Body of pancreas (tissue), 4 donors: ENCODE results near the gene TFPI. TPM values are rescaled to one million over a fixed set of nuclear protein-coding genes. Genes with fewer than 3 reads are reported as not detected.
"Not testable (repeated sequence)": the region's sequence is repeated elsewhere in the genome, so short reads cannot be mapped to it uniquely, and the experiment has no call there.

Experiments used
- ATAC-seq: fragments of 150-250 bp; one replicate; pipeline ENCODE4 v1.9.1; 2016
- DNase-seq, 4 donors: peaks; one replicate each; pipeline ENCODE4 v3.0.0-alpha.2; 2019
- H3K27ac ChIP-seq, 4 donors: fragments of 200-600 bp; sonication (generic); 1 replicate in 3 of 4; 2 replicates in 1 of 4; pipeline versions ENCODE4 v1.5.1 to v1.6.1; 2016 to 2019; ENCODE audit warnings: mild to moderate bottlenecking in 1 of 4, mixed read lengths in 1 of 4, moderate library complexity in 1 of 4
- H3K27me3 ChIP-seq, 2 donors: fragments of 200-600 bp; sonication (generic); one replicate each; pipeline ENCODE4 v1.6.0; 2016; ENCODE audit warnings: mild to moderate bottlenecking in 1 of 2
- H3K36me3 ChIP-seq, 2 donors: fragments of 200-600 bp; sonication (generic); replicated peaks in 1 of 2; 2 replicates each; pipeline ENCODE4 v1.5.1; 2016; ENCODE audit warnings: low read depth in 2 of 2; ENCODE audit not compliant: insufficient read depth in 1 of 2
- H3K4me1 ChIP-seq: fragments of 200-600 bp; sonication (generic); one replicate; pipeline ENCODE4 v1.6.0; 2016
- H3K4me3 ChIP-seq, 2 donors: fragments of 200-600 bp; sonication (generic); 1 replicate in 1 of 2; 2 replicates in 1 of 2; pipeline ENCODE4 v1.5.1; 2016 to 2019
- H3K9me3 ChIP-seq, 3 donors: fragments of 200-600 bp; sonication (generic); 1 replicate in 2 of 3; 2 replicates in 1 of 3; pipeline ENCODE4 v1.5.1; 2016
- CTCF ChIP-seq, 7 experiments: fragments of 450-650 bp in 4 of 7; fragments of 200-600 bp in 3 of 7; sonication (generic) in 3 of 7; IDR thresholded peaks; one replicate each; pipeline ENCODE4 v1.5.1; 2016 to 2019; ENCODE audit warnings: antibody characterized with exemption in 7 of 7
- POLR2A ChIP-seq, 3 donors: fragments of 450-650 bp; IDR thresholded peaks; one replicate each; pipeline ENCODE4 v1.6.1; 2016; ENCODE audit warnings: antibody characterized with exemption in 3 of 3, mild to moderate bottlenecking in 2 of 3
- WGBS, 2 donors: methylation state at CpG; one replicate each; pipeline ENCODE4 v1.1.5; 2017; 5-methylcytosine and 5-hydroxymethylcytosine counted together
- intact Hi-C: fragments of 100-400 bp; cut with DNase I; formaldehyde crosslinking; loops from one replicate; pipeline ENCODE4 v1.15.1; 2023
- total RNA-seq, 2 donors: library from RNA; depleted of rRNA; stranded (reverse); fragments of >200 nt; gene quantifications; one replicate each; pipeline ENCODE4 v1.1.0, GENCODE V29; 2016

The TFPI gene
- total RNA-seq, 2 donors from 2014 or later: 21.1 to 54.2 TPM

DNA sequence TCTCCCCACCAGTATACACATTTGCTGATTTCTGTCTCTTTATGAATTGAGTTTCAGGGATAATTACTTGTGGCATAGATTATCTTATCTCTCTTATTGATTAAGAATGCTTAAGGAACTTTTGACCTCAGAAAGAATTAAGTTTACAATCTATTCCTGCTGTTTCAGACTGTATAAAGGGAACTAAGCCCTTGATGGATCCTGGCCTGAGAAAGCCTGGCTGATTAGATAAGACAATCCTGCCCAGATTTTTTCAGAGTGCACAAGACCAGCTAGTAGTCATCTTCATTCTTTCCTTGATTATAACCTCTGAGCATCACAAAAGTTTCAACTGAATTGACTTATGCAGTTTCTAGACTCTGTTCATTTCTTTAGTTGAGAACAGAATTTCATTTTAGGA lies 22.7 kb upstream of the TFPI start:
- no peak for ATAC-seq
- Histone ChIP-seq H3K27me3 (no peaks in the 10 kb centered on the region), H3K4me3 (no peak overlapping the region), H3K9me3 (no peaks in the 10 kb centered on the region), H3K27ac (no peak overlapping the region), H3K36me3 (no peaks in the 10 kb centered on the region), H3K4me1 (peaks cover 10% of the 10 kb centered on the region)
- no peak for DNase-seq
- intact Hi-C loops: loop anchor here (5.0 kb wide), 1 partner anchor 80 kb away; no protein-coding TSS in a partner anchor
- TF ChIP-seq POLR2A (IDR thresholded peaks at IDR 0.05) (no peak), CTCF (IDR thresholded peaks at IDR 0.05) (no peak)

- Histone ChIP-seq H3K27me3 (no peaks in the 10 kb centered on the region), H3K4me3 (no peak overlapping the region), H3K36me3 (no peaks in the 10 kb centered on the region), H3K4me1 (no peaks in the 10 kb centered on the region), H3K9me3 (no peaks in the 10 kb centered on the region), H3K27ac (no peak overlapping the region)
- ATAC-seq (no peak), DNase-seq (no peak)
- 2 to 13% methylated on average over 1 of the region's 1 CpG for WGBS, 2 donors
- intact Hi-C loops: loop anchor here (5.0 kb wide), 1 partner anchor 78 kb away; no protein-coding TSS in a partner anchor
- TF ChIP-seq CTCF (IDR thresholded peaks at IDR 0.05) (no peak), POLR2A (IDR thresholded peaks at IDR 0.05) (no peak)
Measured at GRCh38 chr2:187575751-187576067, 21.5 kb upstream of the TFPI start.

- Histone ChIP-seq H3K4me1 (no peaks in the 10 kb centered on the region), H3K9me3 (no peaks in the 10 kb centered on the region), H3K27ac (no peak overlapping the region), H3K36me3 (no peaks in the 10 kb centered on the region), H3K4me3 (no peak overlapping the region), H3K27me3 (no peaks in the 10 kb centered on the region)
- DNase-seq (no peak), ATAC-seq (no peak)
- TF ChIP-seq CTCF (IDR thresholded peaks at IDR 0.05) (no peak), POLR2A (IDR thresholded peaks at IDR 0.05) (no peak)
- intact Hi-C loops: loop anchor here (5.0 kb wide), 1 partner anchor 78 kb away; no protein-coding TSS in a partner anchor
- 36 to 39% methylated on average over 3 of the region's 3 CpGs for WGBS, 2 donors
Measured at GRCh38 chr2:187574969-187575750, 20.9 kb upstream of the TFPI start.

GRCh38 chr2:187573722-187574121 lies 19.5 kb upstream of the TFPI start:
- intact Hi-C loops: no loop called here
- 88 to 92% methylated on average over 2 of the region's 2 CpGs for WGBS, 2 donors
- Histone ChIP-seq H3K27ac (no peak overlapping the region), H3K36me3 (no peaks in the 10 kb centered on the region), H3K4me1 (no peaks in the 10 kb centered on the region), H3K9me3 (no peaks in the 10 kb centered on the region), H3K4me3 (no peak overlapping the region), H3K27me3 (no peaks in the 10 kb centered on the region)
- TF ChIP-seq CTCF (IDR thresholded peaks at IDR 0.05): no peak
- no peak for TF ChIP-seq POLR2A (IDR thresholded peaks at IDR 0.05)
- no peak for ATAC-seq
- no peak for DNase-seq

DNA sequence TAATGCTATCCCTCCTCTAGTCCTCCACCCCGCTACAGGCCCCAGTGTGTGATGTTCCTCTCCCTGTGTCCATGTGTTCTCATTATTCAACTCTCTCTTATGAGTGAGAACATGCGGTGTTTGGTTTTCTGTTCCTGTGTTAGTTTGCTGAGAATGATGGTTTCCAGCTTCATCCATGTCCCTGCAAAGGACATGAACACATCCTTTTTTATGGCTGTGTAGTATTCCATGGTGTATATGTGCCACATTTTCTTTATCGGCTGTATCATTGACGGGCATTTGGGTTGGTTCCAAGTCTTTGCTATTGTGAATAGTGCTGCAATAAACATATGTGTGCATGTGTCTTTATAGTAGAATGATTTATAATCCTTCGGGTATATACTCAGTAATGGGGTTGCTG lies 17.8 kb upstream of the TFPI start:
- 77 to 95% methylated on average over 5 of the region's 5 CpGs for WGBS, 2 donors
- H3K4me1 ChIP-seq, intact Hi-C loops, H3K9me3 ChIP-seq, DNase-seq, H3K27me3 ChIP-seq, ATAC-seq, H3K36me3 ChIP-seq, H3K4me3 ChIP-seq, H3K27ac ChIP-seq: not testable (repeated sequence)
